ENCODE measurements around the gene TMF1. TPM values are rescaled to one million over a fixed set of nuclear protein-coding genes. Genes with fewer than 3 reads are reported as not detected.

The TMF1 gene
- total and polyA plus RNA-seq, 2 of the 8 experiments (the other 6 are each of a cell fraction or from before 2014, with no cell fraction given): 1.4 to 18.3 TPM

DNA sequence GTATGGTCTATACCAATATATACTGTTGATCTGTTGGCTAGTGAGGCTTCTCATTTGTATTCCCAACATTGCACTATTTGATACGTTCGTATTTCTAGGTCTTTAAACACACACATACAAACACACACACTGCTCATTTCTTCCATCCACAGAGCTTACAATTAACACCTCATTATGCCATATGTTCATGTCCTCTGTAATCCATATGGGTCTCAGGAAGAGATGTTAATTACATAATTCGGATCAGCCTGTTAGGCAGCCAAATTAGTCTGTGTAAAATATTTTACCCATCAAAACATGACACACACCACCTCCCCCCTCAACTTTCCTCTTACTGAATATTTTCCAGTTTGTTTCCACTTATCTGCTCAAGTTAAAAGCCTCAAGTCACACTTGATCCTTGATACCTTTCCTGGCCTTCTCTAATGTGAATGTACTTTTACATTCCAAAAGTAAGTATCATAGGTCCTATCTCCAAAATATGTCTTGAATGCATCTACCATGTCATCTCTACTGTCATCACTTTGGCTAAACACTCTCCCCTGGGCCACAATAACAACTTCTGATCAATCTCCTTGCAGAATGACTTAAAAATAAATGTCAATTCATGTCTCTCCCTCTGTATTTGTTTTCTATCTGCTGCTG lies 66.9 kb downstream of the TMF1 start:
- Histone ChIP-seq H3K4me1 (replicated peaks in 1 of 4; ENCODE audit: control insufficient read depth in 3 of 4, insufficient read depth in 4 of 4, low read length in 3 of 4) (no peaks in the 10 kb centered on the region), H2BK15ac (ENCODE audit: low read length) (no peak overlapping the region), H3K27me3 (replicated peaks in 1 of 4; ENCODE audit: control insufficient read depth in 3 of 4, extremely low read depth in 1 of 4, insufficient read depth in 3 of 4, low read length in 3 of 4) (no peaks in the 10 kb centered on the region), H3K4ac (replicated peaks; ENCODE audit: insufficient read length, low read depth, low read length) (no peak overlapping the region), H4K8ac (ENCODE audit: extremely low read depth, insufficient read depth, low read length) (no peak overlapping the region), H3K23ac (ENCODE audit: insufficient read length) (no peak overlapping the region), H3K9ac (replicated peaks in 1 of 4; ENCODE audit: extremely low read depth in 1 of 4, low read depth in 3 of 4, low read length in 3 of 4) (no peak overlapping the region), H2AFZ (ENCODE audit: low read length) (no peak overlapping the region), H3K9me3 (ENCODE audit: insufficient read depth in 2 of 2, low read depth in 1 of 2, low read length in 1 of 2) (no peaks in the 10 kb centered on the region), H3K14ac (ENCODE audit: insufficient read length) (no peak overlapping the region), H4K5ac (ENCODE audit: insufficient read length, low read depth, low read length) (no peak overlapping the region), H2BK5ac (ENCODE audit: low read depth, low read length) (no peak overlapping the region), H2BK20ac (ENCODE audit: low read length) (no peak overlapping the region), H3K79me1 (ENCODE audit: low read depth, low read length) (no peaks in the 10 kb centered on the region), H3K23me2 (ENCODE audit: low read depth, low read length) (no peaks in the 10 kb centered on the region; the same call in 1 of the 2 replicates), H4K91ac (replicated peaks; ENCODE audit: insufficient read length, low read length) (no peak overlapping the region), H3K4me2 (ENCODE audit: insufficient read depth in 1 of 2, low read depth in 2 of 2, low read length in 2 of 2) (no peak overlapping the region), H3K4me3 (ENCODE audit: extremely low read depth in 1 of 4, insufficient read depth in 2 of 4, low read depth in 3 of 4, low read length in 4 of 4) (no peak overlapping the region), H4K20me1 (replicated peaks in 1 of 2; ENCODE audit: control insufficient read depth in 1 of 2, insufficient read depth in 2 of 2, low read length in 2 of 2) (peaks cover 0 to 2% of the 10 kb centered on the region in 2 experiments), H3K36me3 (ENCODE audit: control insufficient read depth in 2 of 4, insufficient read depth in 4 of 4, low read length in 3 of 4) (peaks cover 0 to 19% (median 7%) of the 10 kb centered on the region in 4 experiments; a peak in 6 of 8 replicates), H3K18ac (ENCODE audit: extremely low read depth, low read length) (no peak overlapping the region), H3K79me2 (ENCODE audit: control insufficient read depth in 1 of 2, insufficient read depth in 2 of 2, low read length in 2 of 2) (no peaks in the 10 kb centered on the region), H2BK12ac (ENCODE audit: low read depth, low read length) (no peak overlapping the region), H3K56ac (replicated peaks; ENCODE audit: insufficient read length, low read depth, low read length) (no peak overlapping the region), H2BK120ac (replicated peaks; ENCODE audit: low read depth, low read length) (no peak overlapping the region), H2AK5ac (ENCODE audit: low read depth, low read length) (no peak overlapping the region), H3K27ac (ENCODE audit: low read depth, low read length) (no peak overlapping the region)
- CTCF ChIA-PET (ENCODE audit: partially characterized antibody): interaction anchor here (2.3 kb wide), 1 partner anchor 12 kb away, joined by 6 read pairs; no protein-coding TSS in a partner anchor
- 47% methylated on average over 3 of the region's 3 CpGs; no CpG with 5 or more reads in 1 of the 2 experiments for WGBS, 2 experiments (ENCODE audit: extremely low coverage in 1 of 2, insufficient coverage in 1 of 2, insufficient read length in 1 of 2, insufficient replicate concordance in 2 of 2, low coverage in 1 of 2, low lambda C conversion rate in 2 of 2, missing lambda C conversion rate in 1 of 2)
- TF ChIP-seq CEBPB (IDR thresholded peaks at IDR 0.05; ENCODE audit: low read depth, low read length): no peak
- no peak for TF ChIP-seq TAF7 (optimal IDR thresholded peaks at IDR 0.05; ENCODE audit: borderline replicate concordance, low read depth, low read length)
- TF ChIP-seq, protein P1, sequence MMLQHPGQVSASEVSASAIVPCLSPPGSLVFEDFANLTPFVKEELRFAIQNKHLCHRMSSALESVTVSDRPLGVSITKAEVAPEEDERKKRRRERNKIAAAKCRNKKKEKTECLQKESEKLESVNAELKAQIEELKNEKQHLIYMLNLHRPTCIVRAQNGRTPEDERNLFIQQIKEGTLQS (IDR thresholded peaks at IDR 0.05; ENCODE audit: insufficient read depth, low read depth, low read length): no peak
- no peak for TF ChIP-seq ZNF274 (IDR thresholded peaks at IDR 0.05; ENCODE audit: borderline replicate concordance, extremely low read depth, low read length)
- no peak for TF ChIP-seq SP4 (IDR thresholded peaks at IDR 0.05; ENCODE audit: low read length)
- no peak for TF ChIP-seq PHF8 (conservative IDR thresholded peaks at IDR 0.05; ENCODE audit: low read depth, low read length)
- TF ChIP-seq NANOG (IDR thresholded peaks at IDR 0.05; ENCODE audit: insufficient read depth, low read depth, low read length, poor library complexity, severe bottlenecking): no peak
- FAIRE-seq: no peak
- POLR2A ChIA-PET (ENCODE audit: partially characterized antibody): interaction anchor here (1.6 kb wide), 1 partner anchor 66 kb away, joined by 4 read pairs; the partner anchor contains the start of gene TMF1
- no peak for DNase-seq (ENCODE audit: low read depth in 1 of 2, low spot score in 2 of 2)

All from H1 (cell line).